SIG-M5 treated with dmso at 0.1 percent for 504 hours (cell line): ENCODE measurements around the gene SGMS2.
"Not testable (repeated sequence)": the region's sequence is repeated elsewhere in the genome, so short reads cannot be mapped to it uniquely, and the experiment has no call there.

Experiments
- DNase-seq: peaks from one replicate; lab custom pipeline; 2025; ENCODE audit not compliant: unreplicated experiment; lab: John Stamatoyannopoulos, UW

SGMS2 gene

DNA sequence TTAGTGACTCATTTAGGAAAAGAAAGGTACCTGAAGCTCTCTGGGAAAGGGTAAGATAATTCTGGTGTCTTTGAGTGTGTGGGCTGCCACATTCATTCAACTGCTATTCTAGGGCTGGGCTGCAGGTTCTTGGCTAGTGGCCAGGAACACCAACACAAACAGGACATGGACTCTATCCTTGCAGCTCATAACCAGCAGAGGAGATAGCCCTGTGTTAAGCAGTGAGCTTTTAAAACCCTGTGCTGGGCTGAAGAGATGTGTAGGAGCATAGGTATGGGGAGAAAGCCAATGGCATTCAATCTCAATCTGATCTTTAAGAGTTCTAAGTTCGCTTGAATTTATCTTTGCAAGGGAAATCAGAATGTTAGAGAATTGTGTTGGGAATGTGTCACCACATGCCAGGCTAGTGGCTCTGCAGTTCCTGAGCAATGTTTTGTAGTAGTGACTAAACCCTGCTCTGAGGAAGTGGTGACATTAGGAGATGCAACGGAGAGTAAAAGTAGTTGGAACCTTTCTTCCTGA is 39.2 kb downstream of the SGMS2 start:
- DNase-seq, result peak; percentile 12

DNA sequence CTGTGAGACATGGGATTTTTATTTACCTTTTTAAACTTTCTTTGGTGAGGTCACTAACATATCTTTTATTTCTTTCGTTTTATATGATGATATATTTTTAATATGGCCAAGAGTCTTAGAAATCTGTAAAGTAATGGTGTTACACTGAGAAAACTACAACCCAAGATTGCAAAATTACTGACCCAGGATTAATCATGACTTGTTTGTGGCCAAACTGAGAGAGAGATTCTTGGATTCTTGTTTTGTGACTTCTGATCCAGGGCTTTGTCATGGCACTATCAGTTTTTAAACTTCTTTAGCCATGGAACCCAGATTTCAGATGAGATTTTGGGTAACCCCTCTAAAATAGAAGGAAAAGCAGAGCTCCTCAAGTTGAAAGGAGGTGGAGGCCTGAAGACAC is 42.0 kb downstream of the SGMS2 start:
- no peak for DNase-seq

DNA sequence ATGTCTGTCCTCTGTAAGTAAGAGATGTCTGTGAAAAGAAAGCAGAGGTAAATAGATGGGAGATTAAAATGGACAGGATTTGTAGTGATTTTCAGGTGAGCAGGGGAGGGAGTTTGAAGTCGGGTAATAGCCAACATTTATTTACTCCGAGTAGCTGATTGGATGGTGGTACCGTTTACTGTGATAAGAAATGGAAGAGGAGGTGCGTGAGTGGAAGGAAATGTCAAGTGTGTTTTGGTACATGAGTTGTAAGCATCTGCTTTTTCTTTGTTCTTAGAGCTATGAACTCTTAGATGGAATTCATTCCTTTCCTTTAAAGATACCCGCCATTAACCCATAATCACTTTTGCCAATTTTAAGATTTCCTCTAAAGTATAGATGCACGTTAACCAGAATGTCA is 45.5 kb downstream of the SGMS2 start:
- no peak for DNase-seq

DNA sequence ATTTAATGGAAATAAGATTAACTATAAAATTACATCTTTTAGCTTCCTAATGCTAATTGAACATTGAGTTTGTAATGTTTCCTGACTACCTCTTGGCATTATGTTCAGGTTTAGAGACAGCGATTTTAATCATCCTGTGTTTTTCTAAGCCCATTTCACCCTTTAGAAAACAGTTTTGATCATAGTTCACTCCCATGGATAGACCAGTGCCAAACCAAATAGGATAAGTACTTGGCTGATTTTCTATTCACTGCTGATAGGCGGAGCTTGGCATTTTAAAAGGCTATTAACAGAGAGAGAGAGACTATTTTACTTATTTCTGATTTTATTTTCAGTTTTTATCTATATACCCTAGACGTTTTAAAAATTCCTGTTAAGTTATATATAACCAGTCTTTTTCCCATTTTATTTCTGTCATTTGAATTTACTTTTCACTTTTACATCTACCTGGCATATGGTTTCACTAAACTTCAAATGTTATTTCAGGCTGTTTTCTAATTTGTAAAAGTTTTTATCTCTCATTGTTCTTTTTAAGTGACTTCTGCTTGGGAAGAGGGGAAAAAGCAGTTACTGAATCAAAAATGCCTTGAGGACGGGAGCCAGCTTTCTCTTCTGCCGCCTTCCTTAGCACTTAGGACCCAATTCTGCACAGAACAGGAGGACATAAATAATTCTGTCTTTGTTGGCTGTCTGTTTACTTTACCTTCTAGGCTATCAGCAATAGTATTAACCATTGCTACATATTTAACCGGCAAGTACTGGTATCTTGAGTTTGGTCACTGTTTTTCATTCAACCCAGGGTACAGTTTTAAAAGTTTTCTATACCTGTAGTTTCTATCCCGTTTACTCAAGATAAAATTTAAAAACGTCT is 46.4 kb downstream of the SGMS2 start:
- DNase-seq, result no peak

DNA sequence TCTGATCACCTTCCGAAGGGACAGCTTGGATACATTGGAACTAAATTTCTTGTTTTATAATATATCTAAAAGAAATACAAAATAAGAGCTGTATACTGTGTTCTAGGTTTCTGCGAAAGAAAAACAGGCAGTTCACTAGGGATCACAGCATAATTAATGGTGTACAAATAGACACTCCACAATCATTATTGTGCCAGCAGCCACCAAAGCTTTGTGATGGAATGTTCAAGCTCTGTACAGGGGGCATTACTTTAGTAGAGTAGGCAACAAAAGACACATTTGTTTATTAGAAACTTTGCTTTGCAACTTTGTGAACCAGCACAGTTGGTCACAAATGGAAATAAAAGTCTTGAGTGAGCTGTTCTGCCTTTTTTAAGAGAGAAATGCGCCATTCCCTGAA is 49.3 kb downstream of the SGMS2 start:
- no peak for DNase-seq

DNA sequence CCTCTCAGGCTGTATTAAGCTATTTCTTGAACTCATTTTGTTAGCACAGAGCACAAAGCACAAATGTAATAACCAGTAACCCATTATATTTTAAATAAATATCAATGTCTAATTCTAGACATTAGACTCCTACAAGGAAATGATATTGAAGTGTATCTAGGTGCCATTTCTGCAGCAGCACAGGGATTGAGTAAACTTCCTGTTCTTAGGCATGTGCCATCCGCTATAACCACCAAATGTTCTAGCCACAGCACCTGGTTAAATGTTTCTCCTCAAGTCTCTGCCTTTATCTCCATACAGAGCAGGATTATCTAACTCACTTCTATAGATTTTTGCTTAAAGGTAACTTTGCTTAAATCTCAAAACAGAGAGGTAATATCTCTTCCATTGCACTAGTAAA is 51.4 kb downstream of the SGMS2 start:
- DNase-seq, result no peak

DNA sequence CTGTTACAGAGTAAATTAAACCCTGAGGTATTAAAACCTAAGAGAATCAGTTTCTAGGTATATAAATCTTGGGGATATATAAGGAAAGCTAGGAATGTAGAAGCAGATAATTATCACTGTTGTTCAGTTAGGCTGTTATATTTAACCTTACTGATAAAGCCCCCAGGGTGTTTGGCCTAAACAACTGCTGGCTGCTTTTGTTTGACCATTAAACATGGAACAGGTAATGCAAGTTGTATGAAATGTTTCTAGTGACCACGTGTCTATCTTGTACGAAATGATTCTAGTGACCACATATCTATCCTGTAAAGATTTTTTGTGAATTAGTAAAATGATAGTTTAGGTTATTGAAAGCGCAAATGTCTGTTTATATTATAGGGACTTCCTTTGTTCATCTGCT is 52.6 kb downstream of the SGMS2 start:
- peak; percentile 50 for DNase-seq

DNA sequence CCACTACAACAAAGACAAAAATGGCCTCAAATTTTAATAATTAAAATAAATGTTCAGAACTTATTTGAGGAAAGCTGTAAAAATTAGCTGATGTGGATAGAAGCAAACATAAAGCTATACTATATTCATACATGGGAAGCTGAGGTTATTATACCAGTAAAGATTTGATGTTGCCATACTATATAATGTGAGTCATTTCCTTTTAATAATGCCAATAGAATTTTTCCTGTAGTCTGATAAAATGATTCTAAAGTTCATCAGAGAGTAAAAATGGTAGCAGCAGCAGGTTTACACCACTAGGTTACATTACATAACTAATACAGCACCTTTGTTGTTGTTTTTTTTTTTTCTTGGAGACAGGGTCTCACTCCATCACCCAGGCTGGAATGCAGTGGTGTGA is 61.1 kb downstream of the SGMS2 start:
- no peak for DNase-seq

DNA sequence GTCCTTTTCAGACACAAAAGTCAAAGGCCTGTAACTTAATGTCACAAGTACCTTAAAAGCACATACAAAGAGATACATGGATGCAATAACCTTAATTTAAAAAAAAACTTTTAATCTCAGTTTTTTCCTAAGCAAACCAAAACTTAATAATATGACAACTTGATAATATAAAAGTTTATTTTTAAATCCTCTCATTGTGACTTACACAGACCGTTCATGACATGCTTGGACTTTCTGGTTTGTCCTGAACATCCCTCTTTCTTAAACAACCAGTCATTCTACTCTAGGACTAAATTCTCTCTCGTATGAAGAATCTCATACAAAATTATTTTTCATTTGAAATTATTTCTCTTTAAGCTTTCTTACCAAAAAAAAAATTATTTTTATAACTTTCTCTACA is 63.5 kb downstream of the SGMS2 start:
- DNase-seq, result no peak

DNA sequence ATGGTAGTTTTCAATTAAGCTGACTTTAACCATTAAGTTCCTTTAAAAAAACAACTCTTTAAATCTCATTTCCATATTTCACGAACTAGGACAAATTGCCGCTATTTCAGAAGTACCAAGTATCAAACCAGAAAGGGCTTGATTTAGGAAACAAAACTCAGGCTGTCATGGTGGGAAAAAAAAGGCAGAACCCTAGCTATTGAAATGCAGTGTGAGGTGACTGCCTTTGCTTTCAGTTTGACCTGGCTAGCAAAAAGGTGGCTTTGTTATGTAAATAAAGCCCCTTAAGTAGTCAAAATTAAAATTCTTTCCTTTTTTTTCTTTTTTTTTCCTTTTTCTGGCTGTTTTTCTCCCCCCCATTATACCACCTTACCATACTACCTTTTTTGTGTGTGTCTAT is 66.0 kb downstream of the SGMS2 start:
- no peak for DNase-seq

DNA sequence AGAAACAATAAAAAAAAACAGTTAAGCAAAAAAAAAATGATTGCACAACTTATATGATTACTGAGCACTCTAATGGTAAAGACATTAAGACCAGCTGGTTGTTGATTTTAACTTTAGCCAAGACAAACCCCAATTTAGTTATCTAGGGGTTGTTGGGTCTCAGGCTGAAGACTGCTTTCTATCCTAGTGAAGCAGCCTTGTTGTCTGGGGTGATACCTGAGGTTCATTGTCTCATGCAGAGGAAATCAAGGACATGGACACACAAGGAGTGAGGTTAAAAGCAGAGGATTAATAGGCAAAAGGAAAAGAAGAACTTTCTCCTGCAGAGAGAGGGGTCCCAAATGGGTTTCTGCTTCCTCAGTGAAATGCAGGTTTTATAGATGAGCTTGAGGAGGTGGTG is 66.6 kb downstream of the SGMS2 start:
- no peak for DNase-seq

DNA sequence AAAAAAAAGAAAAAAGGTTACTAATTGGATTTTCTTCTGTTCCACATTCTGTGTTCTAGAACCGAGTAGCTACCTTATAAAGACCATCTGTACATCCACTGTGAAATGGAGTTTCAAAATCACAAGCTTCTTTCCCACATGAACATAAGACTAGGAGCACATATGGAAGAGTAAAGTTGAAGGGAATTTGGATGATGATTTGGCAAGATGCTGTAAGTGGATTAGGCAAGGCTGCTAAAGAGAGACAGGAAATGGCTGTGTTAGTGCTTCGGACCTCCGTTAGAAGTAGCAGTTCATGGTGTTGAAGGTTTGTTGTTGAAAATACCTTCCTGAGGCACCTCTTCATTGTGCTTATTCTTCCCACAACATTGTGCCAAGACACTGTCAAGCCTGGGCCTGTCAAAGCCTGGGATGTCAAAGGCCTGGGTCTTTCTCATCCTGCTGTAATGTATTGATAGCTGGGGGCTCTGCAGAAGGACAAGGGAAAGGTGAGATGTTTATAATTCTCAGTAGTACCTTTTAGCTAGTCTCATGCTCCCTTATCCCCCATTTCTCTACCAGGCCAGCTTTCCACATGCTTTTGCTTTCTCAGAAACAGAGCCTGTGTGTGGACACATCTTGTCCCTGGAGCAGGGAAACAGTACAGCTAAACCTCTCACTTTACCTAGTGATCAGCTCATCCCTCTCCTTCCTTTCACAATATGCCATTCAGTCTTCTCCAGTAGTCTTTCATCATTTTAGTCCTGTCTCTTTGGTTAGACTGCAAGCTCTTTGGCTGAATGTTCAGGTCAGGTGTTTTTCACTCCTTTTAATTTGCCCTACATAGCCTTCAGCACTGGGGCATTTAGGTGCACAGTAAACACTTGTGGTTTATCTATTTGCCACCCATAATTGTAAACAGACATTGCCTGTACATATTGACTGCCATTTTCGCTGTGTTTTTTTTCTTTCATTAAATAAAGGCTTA is 68.7 kb downstream of the SGMS2 start:
- no peak for DNase-seq

DNA sequence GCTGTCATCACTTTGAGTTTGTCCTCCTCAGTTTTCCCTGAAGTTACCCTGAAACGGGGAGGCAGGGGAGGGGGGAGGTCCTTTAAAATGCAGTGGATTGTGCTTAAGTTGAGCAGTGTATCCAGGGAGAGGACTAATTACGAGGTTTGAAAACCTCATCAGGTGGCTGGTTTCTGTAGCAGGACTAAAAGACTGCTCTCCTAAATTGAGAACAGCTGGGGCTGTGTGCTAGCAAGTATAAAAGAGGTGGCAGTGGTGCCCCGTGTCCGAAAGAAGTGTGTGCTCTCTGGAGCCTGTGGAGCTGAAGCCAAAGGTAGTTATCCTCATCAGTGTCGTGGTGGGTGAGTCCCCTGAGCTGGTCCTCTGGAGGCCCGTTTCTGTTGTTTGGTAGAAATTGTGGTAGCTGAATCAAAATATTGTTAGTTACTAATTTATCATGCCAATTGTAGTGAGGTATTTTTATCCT is 69.4 kb downstream of the SGMS2 start:
- DNase-seq, result no peak

DNA sequence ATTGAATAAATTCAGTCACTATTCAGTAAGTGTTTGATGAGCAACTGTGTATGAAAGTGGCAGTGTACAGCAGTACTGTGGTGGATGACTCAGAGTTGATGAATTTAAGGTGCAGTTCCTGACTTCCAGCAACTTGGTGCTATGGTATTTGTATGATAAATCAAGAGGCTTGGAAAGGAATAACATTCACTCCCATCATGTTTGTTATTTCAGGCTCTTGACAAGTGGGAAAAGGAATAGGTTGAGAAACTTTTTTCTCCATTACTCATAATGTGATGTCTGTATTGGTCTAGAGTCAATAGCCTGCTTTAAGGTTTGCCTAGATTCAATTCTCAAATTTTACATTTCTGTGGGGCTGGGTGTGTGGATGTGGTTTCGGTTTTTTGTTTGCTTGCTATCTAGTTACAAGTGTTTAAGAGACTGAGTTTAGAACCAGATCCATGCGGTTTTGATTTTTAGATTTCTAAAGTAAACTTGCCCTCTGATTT is 71.5 kb downstream of the SGMS2 start:
- DNase-seq, result peak; percentile 53

DNA sequence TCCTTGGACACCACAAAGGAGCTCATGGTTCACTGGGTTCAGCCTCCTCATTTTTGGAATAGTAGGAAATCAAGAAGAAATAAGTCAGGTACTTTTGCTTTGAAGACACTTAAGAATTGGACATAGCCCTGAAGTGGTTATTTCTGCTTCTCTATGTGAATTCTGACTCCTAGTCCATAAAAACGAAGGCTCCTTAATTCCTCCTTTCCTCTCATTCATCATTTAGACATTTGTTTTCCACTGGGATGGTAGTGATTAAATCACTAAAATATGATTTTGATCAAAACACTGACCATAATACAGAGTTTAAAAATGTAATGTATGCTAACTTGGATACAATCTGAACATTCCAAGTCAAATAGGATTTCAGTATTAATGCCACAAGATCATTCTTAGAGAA is 71.9 kb downstream of the SGMS2 start:
- no peak for DNase-seq

DNA sequence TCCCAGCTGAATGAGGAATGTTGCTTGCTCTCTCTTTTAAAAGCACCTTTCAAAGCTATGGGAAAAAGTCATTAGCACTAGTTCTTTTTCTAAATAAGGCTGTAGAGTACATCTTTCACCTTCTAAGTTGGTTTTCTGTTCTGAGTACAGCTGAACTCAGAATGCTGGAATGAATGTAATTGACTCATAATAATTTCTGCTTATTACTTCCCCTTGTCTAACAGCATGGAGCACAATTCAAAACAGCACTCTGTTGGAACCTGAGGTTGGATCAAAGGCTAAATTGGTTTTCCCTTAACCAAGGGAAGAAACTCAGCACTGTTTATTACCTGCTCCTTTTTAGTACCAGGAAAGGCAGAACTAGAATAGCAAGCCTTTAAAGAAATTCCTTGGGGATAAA is 73.1 kb downstream of the SGMS2 start:
- no peak for DNase-seq

DNA sequence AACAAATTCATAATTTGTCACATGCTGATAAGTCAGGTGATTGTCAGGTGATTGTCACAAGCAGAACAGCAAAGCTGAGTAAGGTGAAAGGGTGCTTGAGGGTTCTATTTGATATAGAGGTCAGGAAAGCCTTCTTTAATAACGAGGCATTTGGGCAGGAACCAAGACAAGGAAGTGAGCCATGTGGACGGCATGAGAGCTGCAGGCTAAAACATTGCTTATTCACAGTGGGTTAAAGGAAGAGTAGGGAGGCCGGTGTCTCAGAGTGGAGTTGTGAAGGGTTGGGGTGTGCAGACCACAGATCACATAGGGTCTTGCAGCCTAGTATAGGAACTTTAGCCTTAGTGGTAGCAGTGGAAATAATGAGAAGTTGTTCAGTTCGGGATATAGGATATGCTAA is 75.3 kb downstream of the SGMS2 start:
- no peak for DNase-seq

DNA sequence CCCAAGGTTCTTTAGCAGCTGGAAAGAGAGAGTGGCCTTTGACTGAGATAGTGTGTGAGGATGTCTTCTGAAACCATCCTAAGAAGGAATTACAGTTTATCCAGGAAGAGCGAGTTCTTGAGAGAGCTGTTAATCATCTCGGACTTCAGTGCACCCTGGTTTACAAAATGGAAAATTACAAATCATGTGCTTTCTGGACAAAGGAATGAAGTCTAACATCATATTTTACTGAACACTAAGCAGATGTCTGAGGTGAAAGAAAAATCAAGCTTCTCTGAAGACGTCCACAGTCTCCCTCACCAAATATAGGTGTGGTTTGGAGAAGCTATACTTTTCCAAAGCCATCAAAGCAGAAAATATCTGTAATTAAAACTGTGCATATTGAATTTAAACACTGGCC is 75.8 kb downstream of the SGMS2 start:
- no peak for DNase-seq

DNA sequence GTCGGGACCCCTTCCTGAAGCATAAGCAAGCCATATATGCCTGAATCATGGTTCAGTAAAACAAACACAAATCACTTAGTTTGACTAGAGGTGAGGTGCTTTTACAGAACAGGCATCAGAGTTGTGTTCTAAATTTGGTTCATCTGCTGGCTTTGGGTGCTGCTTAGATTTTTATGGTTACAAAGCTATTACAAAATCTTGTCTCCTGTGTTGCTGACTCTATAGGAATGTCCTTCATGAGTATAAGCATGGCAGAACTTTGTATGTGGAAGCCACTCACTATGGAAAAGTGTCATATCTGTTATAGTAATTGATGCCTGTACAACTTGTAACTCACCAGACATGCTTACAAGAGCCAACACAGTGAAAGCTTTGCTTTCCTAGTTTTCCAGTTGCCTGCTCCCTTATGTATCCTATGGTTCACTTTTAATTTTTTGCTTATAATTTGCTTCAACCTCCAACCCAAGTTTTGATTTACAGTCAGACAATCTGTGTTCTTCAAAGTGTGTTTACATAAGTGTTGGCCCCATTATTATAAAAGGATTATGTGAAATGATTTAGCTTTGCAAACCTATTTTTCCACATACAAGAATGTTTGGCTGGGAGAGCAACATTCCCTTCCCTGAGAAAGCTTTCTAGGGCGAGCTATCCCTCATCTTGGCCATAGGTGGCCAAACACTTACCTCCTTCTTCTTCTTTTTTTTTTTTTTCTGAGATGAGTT is 76.6 kb downstream of the SGMS2 start:
- no peak for DNase-seq

DNA sequence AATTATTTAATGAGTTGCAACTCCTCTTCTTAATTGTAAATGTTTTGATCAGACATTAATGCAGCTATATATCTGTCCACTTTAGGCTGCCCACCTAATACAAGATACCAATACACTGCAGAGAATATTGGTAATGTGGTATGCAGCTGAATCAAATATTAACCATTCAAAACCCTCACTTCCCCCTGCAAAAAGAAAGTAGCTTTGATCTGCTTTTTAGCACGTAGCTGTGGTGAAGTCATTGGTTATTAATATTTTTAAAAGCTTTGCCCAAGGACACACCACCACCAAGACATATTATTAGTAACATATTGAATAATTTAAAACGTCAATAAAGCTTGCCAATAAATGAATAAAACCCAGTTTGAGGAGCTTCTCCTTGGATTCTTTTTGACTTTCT is 78.0 kb downstream of the SGMS2 start:
- DNase-seq, result no peak

DNA sequence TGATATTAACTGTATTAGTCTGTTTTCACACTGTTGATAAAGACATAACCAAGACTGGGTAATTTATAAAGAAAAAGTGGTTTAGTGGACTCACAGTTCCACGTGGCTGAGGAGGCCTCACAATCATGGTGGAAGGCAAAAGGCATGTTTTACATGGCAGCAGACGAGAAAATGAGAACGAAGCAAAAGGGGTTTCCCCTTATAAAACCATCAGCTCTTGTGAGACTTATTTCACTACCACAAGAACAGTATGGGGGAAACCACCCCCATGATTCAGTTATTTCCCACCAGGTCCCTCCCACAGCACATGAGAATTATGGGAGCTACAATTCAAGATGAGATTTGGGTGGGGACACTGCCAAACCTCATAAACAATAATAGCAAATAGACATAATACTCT is 80.3 kb downstream of the SGMS2 start:
- DNase-seq, result not testable (repeated sequence)
